Adrenal gland (tissue), 12 donors: Measurements from ENCODE around the gene TMPO. TPM values are rescaled to one million over a fixed set of nuclear protein-coding genes. Genes with fewer than 3 reads are reported as not detected.
A peak's percentile ranks its signal among the peaks of the same experiment; 100 is the strongest.
"Not testable (repeated sequence)": the region's sequence is repeated elsewhere in the genome, so short reads cannot be mapped to it uniquely, and the experiment has no call there.

ENCODE experiments used
- DNase-seq, 7 donors: peaks; one replicate each; pipeline ENCODE4 v3.0.0-alpha.2; 2019 to 2020
- H3K27ac ChIP-seq, 5 donors: fragments of 200-600 bp; sonication (generic) in 4 of 5; 1 replicate in 3 of 5; 2 replicates in 2 of 5; pipeline versions ENCODE4 v1.5.1 to v1.8.0; 2016 to 2020; ENCODE audit warnings: mild to moderate bottlenecking in 1 of 5
- H3K27me3 ChIP-seq: fragments of 200-600 bp; 2 replicates; pipeline ENCODE4 v1.8.0; 2021
- H3K36me3 ChIP-seq, 2 donors: fragments of 200-600 bp; replicated peaks in 1 of 2; 1 replicate in 1 of 2; 2 replicates in 1 of 2; pipeline versions ENCODE4 v1.5.1 to v1.8.0; 2018 to 2022
- H3K4me1 ChIP-seq, 2 donors: fragments of 200-600 bp; replicated peaks in 1 of 2; 1 replicate in 1 of 2; 2 replicates in 1 of 2; pipeline versions ENCODE4 v1.5.1 to v1.8.0; 2018 to 2021
- H3K4me3 ChIP-seq, 4 donors: fragments of 200-600 bp; sonication (generic) in 3 of 4; one replicate each; pipeline ENCODE4 v1.5.1; 2016 to 2018
- H3K9me3 ChIP-seq, 3 donors: fragments of 200-600 bp; sonication (generic) in 1 of 3; replicated peaks in 1 of 3; 1 replicate in 2 of 3; 2 replicates in 1 of 3; pipeline versions ENCODE4 v1.5.1 to v1.8.0; 2016 to 2021
- POLR2A ChIP-seq, 2 donors: fragments of 450-650 bp; IDR thresholded peaks; one replicate each; pipeline ENCODE4 v1.6.1; 2017; ENCODE audit warnings: antibody characterized with exemption in 2 of 2, mild to moderate bottlenecking in 2 of 2, moderate library complexity in 1 of 2
- WGBS, 4 donors: extraction: QIAGEN DNeasy Blood & Tissue Kit in 2 of 4; methylation state at CpG; one replicate each; pipeline versions ENCODE4 v1.1.5 to v1.1.7; 2013 to 2017; 5-methylcytosine and 5-hydroxymethylcytosine counted together
- intact Hi-C, 2 donors: fragments of 100-400 bp; cut with DNase I; formaldehyde crosslinking; loops; one replicate each; pipeline versions ENCODE4 v1.14.1 to v1.15.0; 2022 to 2023
- polyA plus RNA-seq, 3 donors: library from polyadenylated mRNA; stranded (reverse); fragments of 200-250 nt in 2 of 3; fragments of 350-450 nt in 1 of 3; fragmentation: Illumina TruSeq in 1 of 3; extraction: RNeasy Lipid Tissue Mini Kit (QIAGEN cat#74804) in 1 of 3; gene quantifications; one replicate each; pipeline ENCODE4 v1.2.3, GENCODE V29; 2013 to 2014
- small RNA-seq, 2 donors: library from RNA; depleted of rRNA; stranded (forward); fragments of <200 nt; gene quantifications; one replicate each; pipeline ENCODE3, GENCODE V24; 2016
- total RNA-seq, 9 donors: library from RNA; depleted of rRNA in 4 of 9; stranded (reverse); fragments of >200 nt in 4 of 9; fragments of 120-200 nt in 1 of 9; fragmentation: NEBNext Ultra II Directional in 1 of 9; extraction: Animal tissue kit (Norgen Biotek cat#: 25700) in 1 of 9; gene quantifications; one replicate each; pipeline versions ENCODE4 v1.1.0 to v1.2.4, GENCODE V29; 2013 to 2023
- TF ChIP-seq, protein P1 (sequence below), 6 experiments: fragments of 450-650 bp in 4 of 6; fragments of 200-600 bp in 2 of 6; sonication (generic) in 1 of 6; IDR thresholded peaks; 1 replicate in 5 of 6; 2 replicates in 1 of 6; pipeline versions ENCODE4 v1.5.1 to v1.8.0; 2016 to 2021; ENCODE audit warnings: antibody characterized with exemption in 6 of 6, mild to moderate bottlenecking in 2 of 6, moderate library complexity in 1 of 6
- donor health status: healthy with polysubstance abuse.
- donor health status: Bipolar disorder and iron deficiency.
- donor health status: DM: yes; HTN: yes; CAD: no.
- donor health status: DM: no; HTN: no; CAD: no.
- donor health status: DM: no; HTN: no; CAD: no.
- donor health status: DM: yes; HTN: yes; CAD: no.

Gene TMPO
- total and polyA plus RNA-seq, 12 donors = 8.7 to 111 (median 32.4) TPM

GRCh38 chr12:98594050-98594835, 78.9 kb downstream of the TMPO start:
- Histone ChIP-seq H3K27me3 (no peaks in the 10 kb centered on the region), H3K36me3 (peaks cover 0 to 27% of the 10 kb centered on the region in 2 donors), H3K27ac (peak overlapping the region; percentile 88 to 99 (median 99)), H3K4me3 (peak overlapping the region; percentile 63 to 96 (median 80)), H3K4me1 (peaks cover 9 to 26% of the 10 kb centered on the region in 2 donors), H3K9me3 (no peaks in the 10 kb centered on the region)
- TF ChIP-seq POLR2A (IDR thresholded peaks at IDR 0.05) = no peak
- TF ChIP-seq, protein P1, sequence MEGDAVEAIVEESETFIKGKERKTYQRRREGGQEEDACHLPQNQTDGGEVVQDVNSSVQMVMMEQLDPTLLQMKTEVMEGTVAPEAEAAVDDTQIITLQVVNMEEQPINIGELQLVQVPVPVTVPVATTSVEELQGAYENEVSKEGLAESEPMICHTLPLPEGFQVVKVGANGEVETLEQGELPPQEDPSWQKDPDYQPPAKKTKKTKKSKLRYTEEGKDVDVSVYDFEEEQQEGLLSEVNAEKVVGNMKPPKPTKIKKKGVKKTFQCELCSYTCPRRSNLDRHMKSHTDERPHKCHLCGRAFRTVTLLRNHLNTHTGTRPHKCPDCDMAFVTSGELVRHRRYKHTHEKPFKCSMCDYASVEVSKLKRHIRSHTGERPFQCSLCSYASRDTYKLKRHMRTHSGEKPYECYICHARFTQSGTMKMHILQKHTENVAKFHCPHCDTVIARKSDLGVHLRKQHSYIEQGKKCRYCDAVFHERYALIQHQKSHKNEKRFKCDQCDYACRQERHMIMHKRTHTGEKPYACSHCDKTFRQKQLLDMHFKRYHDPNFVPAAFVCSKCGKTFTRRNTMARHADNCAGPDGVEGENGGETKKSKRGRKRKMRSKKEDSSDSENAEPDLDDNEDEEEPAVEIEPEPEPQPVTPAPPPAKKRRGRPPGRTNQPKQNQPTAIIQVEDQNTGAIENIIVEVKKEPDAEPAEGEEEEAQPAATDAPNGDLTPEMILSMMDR (IDR thresholded peaks at IDR 0.05) = no peak
- intact Hi-C loops = loop anchor here (10.0 kb wide), 1 partner anchor 51 kb away; the partner anchor contains the start of genes APAF1 (in 2 of the 2) and IKBIP (in 2 of the 2)
- peak; percentile 52 to 80 (median 65) for DNase-seq
- WGBS, 4 donors = 0 to 1% (median 0%) methylated on average over 15 to 35 of the region's 35 CpGs

DNA sequence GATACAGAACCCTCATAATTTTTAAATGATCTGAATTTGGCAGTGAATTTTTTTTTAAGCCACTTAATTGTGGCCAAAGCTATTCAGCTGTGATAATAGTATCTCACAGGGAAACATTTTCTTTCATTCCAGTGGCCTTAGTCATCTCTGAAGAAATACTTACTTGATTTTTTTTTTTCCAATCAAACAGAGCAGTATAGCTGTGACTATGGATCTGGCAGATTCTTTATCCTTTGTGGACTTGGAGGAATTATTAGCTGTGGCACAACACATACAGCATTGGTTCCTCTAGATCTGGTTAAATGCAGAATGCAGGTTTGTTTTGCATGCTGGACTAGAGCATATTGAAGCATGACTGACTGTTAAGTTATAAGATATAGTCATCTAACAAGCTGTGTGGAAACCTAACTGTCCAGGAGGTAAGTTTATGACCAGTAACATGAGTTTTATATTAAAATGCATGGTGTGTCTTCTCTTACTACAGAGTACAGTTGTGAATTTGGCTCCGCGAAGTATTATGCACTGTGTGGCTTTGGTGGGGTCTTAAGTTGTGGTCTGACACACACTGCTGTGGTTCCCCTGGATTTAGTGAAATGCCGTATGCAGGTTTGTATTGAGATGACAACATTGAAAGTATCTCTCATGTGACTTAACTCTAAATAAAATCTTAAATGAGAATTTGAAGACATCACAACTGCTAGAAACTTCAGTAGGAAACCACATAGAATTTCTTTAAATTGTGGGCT, 80.0 kb downstream of the TMPO start:
- Histone ChIP-seq H3K27ac (peak overlapping the region in 4 of 5 donors; percentile 10 to 99 (median 76)), H3K4me1 (peaks cover 9 to 26% of the 10 kb centered on the region in 2 donors), H3K9me3 (no peaks in the 10 kb centered on the region), H3K36me3 (peaks cover 0 to 39% of the 10 kb centered on the region in 2 donors), H3K4me3 (peak overlapping the region in 3 of 4 donors; percentile 5 to 96 (median 94)), H3K27me3 (no peaks in the 10 kb centered on the region)
- intact Hi-C loops = loop anchor here (10.0 kb wide), 1 partner anchor 49 kb away; the partner anchor contains the start of genes APAF1 (in 2 of the 2) and IKBIP (in 2 of the 2)
- WGBS, 4 donors = 33 to 54% (median 41%) methylated on average over 3 of the region's 3 CpGs
- DNase-seq = no peak
- TF ChIP-seq, protein P1 (IDR thresholded peaks at IDR 0.05) = no peak
- no peak for TF ChIP-seq POLR2A (IDR thresholded peaks at IDR 0.05)

GRCh38 chr12:98597313-98597712, 81.9 kb downstream of the TMPO start:
- peaks cover 0 to 58% of the 10 kb centered on the region in 2 donors for H3K36me3 ChIP-seq
- not testable (repeated sequence) for H3K27me3 ChIP-seq, H3K27ac ChIP-seq, DNase-seq, H3K9me3 ChIP-seq, H3K4me3 ChIP-seq
- 79 to 84% (median 81%) methylated on average over 5 of the region's 5 CpGs for WGBS, 4 donors
- H3K4me1 ChIP-seq = peaks cover 9 to 26% of the 10 kb centered on the region in 2 donors
- intact Hi-C loops = loop anchor here (10.0 kb wide), 1 partner anchor 47 kb away; the partner anchor contains the start of genes APAF1 (in 2 of the 2) and IKBIP (in 2 of the 2)

Small RNA genes lying within 50 kb of the gene (small RNA-seq; reads per million reads assigned to genes)
- 5.8 to 29.2 reads per million in 2 donors for gene SNORA53

Other genes starting within 250 kb of the TMPO start
- 1,000 to 10,000 TPM in 1 of 9 donors, 100 to 1,000 TPM in 8; 674 to 1,555 (median 728) TPM for gene SLC25A3, start 78.1 kb downstream of the TMPO start, total RNA-seq
- 100 to 1,000 TPM; 362 to 912 (median 745) TPM for gene SLC25A3, start 78.1 kb downstream of the TMPO start, polyA plus RNA-seq
- gene IKBIP, start 129.2 kb downstream of the TMPO start, total RNA-seq = 10 to 100 TPM in 8 of 9 donors, 1 to 10 TPM in 1; 7.2 to 22.9 (median 12.2) TPM
- 10 to 100 TPM; 13.6 to 15.2 (median 14.8) TPM for gene IKBIP, start 129.2 kb downstream of the TMPO start, polyA plus RNA-seq
- 10 to 100 TPM in 5 of 9 donors, 1 to 10 TPM in 4; 5.5 to 16.5 (median 10.4) TPM for gene APAF1, start 129.7 kb downstream of the TMPO start, total RNA-seq
- 1 to 10 TPM; 2.8 to 6.7 (median 4.1) TPM for gene APAF1, start 129.7 kb downstream of the TMPO start, polyA plus RNA-seq